Lower leg skin (tissue), 4 donors: Measurements from ENCODE around the gene NFX1. TPM values are rescaled to one million over a fixed set of nuclear protein-coding genes. Genes with fewer than 3 reads are reported as not detected.
"Not testable (repeated sequence)": the region's sequence is repeated elsewhere in the genome, so short reads cannot be mapped to it uniquely, and the experiment has no call there.

ENCODE experiments used
- DNase-seq, 2 donors: peaks; one replicate each; pipeline ENCODE4 v3.0.0-alpha.2; 2019; ENCODE audit warnings: low spot score in 2 of 2
- H3K4me3 ChIP-seq: fragments of 200-600 bp; sonication (generic); 2 replicates; pipeline ENCODE4 v1.5.1; 2017; ENCODE audit warnings: mild to moderate bottlenecking, low read depth; ENCODE audit not compliant: poor library complexity, severe bottlenecking
- CTCF ChIP-seq, 3 donors: fragments of 450-650 bp; IDR thresholded peaks; one replicate each; pipeline ENCODE4 v1.5.1; 2016; ENCODE audit warnings: antibody characterized with exemption in 3 of 3, mild to moderate bottlenecking in 3 of 3, moderate library complexity in 2 of 3
- POLR2A ChIP-seq, 2 donors: fragments of 450-650 bp; IDR thresholded peaks; one replicate each; pipeline ENCODE4 v1.6.1; 2016 to 2017; ENCODE audit warnings: antibody characterized with exemption in 2 of 2, mild to moderate bottlenecking in 1 of 2, moderate library complexity in 1 of 2
- WGBS, 2 donors: methylation state at CpG; one replicate each; pipeline ENCODE4 v1.1.5; 2018; 5-methylcytosine and 5-hydroxymethylcytosine counted together
- intact Hi-C: fragments of 100-400 bp; cut with DNase I; formaldehyde crosslinking; loops from one replicate; pipeline ENCODE4 v1.15.0; 2023; ENCODE audit warnings: low total_unique reads
- total RNA-seq, 4 donors: library from RNA; depleted of rRNA; stranded (reverse); fragments of >200 nt; gene quantifications; one replicate each; pipeline ENCODE4 v1.1.0, GENCODE V29; 2016

NFX1 gene
- total RNA-seq, 4 donors from 2014 or later: 39.3 to 53.6 (median 47.1) TPM

GRCh38 chr9:33331377-33331891 lies 41.1 kb downstream of the NFX1 start:
- 57 to 58% methylated on average over 3 of the region's 3 CpGs for WGBS, 2 donors
- TF ChIP-seq POLR2A (IDR thresholded peaks at IDR 0.05) (no peak), CTCF (IDR thresholded peaks at IDR 0.05) (no peak)
- intact Hi-C loops: no loop called here
- no peak for DNase-seq
- H3K4me3 ChIP-seq: no peak overlapping the region

DNA sequence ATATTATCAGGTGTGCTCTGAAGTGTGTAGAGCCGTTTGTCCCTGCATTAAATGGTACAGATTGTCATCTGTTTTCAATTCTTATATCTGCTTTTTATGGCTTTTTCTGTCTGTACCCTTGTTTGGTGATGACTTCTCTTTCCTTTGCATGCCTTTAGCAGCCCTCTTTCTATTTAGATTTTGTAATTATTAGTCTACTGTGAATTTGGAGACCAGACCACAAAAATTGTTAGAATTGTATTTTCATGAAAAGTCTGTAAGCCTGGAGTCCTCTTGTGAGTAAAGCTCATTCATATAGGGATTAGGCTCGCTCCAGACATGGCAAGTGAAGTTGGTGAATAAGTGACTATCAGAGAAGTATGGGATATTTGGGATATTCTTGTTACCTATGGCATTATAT lies 41.7 kb downstream of the NFX1 start:
- 70 to 76% methylated on average over 2 of the region's 2 CpGs for WGBS, 2 donors
- TF ChIP-seq POLR2A (IDR thresholded peaks at IDR 0.05): no peak
- TF ChIP-seq CTCF (IDR thresholded peaks at IDR 0.05): no peak
- intact Hi-C loops: no loop called here
- H3K4me3 ChIP-seq: no peak overlapping the region
- DNase-seq: no peak

DNA sequence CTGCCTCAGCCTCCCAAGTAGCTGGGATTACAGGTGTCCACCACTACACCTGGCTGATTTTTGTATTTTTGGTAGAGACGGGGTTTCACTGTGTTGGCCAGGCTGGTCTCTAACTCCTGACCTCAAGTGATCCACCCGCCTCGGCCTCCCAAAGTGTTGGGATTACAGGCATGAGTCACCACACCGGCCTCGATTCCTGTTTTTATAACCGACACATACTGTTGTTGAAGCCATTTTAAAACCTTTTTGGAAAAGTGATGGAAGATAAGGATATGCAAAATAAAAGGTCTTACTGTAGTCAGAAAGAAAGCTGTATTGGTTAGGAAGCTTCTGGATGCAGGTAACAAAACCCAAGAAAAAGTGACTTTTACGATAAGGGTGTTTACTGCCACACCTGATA lies 42.6 kb downstream of the NFX1 start:
- intact Hi-C loops, DNase-seq, H3K4me3 ChIP-seq: not testable (repeated sequence)
- 90 to 95% methylated on average over 7 of the region's 7 CpGs for WGBS, 2 donors

GRCh38 chr9:33340186-33340585 lies 49.9 kb downstream of the NFX1 start:
- 95 to 100% methylated on average over 3 of the region's 3 CpGs for WGBS, 2 donors
- no peak for TF ChIP-seq POLR2A (IDR thresholded peaks at IDR 0.05)
- no peak for TF ChIP-seq CTCF (IDR thresholded peaks at IDR 0.05)
- no peak overlapping the region for H3K4me3 ChIP-seq
- intact Hi-C loops: no loop called here
- no peak for DNase-seq

GRCh38 chr9:33341182-33341581 lies 50.9 kb downstream of the NFX1 start:
- DNase-seq: no peak
- intact Hi-C loops: no loop called here
- 91 to 92% methylated on average over 3 of the region's 3 CpGs for WGBS, 2 donors
- no peak overlapping the region for H3K4me3 ChIP-seq
- TF ChIP-seq CTCF (IDR thresholded peaks at IDR 0.05) (no peak), POLR2A (IDR thresholded peaks at IDR 0.05) (no peak)

DNA sequence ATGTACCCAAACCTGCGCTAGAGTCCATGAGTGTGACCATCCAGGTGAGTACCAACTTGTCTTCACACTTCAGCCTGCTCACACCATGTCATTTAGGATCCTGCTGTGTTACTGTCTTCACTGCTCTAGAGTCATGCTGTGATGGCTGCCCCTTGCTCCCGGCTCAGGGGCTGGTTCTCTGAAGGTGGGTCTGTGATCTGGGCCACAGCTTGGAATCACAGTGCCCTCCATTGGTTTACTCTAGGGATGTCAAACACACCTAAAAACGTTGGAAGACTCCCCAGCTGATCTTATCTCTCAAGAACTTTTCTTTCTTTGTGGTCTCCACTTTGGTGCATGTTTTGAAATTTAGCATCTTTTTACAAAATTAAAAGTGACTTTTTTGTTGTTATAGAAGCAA lies 53.8 kb downstream of the NFX1 start:
- 74 to 79% methylated on average over 3 of the region's 3 CpGs for WGBS, 2 donors

More for the DNA sequence above, 53.8 kb downstream of the NFX1 start:
- DNase-seq: no peak
- H3K4me3 ChIP-seq: no peak overlapping the region
- intact Hi-C loops: no loop called here
- TF ChIP-seq POLR2A (IDR thresholded peaks at IDR 0.05) (no peak), CTCF (IDR thresholded peaks at IDR 0.05) (no peak)
